GM12872 (cell line): ENCODE measurements around the gene PPP1CC.

ENCODE experiments used
- CTCF ChIP-seq: IDR thresholded peaks from 3 replicates; pipeline ENCODE4 v1.5.1; 2011; ENCODE audit warnings: low read depth, mild to moderate bottlenecking, low read length, moderate library complexity; ENCODE audit not compliant: insufficient read depth

Gene PPP1CC

DNA sequence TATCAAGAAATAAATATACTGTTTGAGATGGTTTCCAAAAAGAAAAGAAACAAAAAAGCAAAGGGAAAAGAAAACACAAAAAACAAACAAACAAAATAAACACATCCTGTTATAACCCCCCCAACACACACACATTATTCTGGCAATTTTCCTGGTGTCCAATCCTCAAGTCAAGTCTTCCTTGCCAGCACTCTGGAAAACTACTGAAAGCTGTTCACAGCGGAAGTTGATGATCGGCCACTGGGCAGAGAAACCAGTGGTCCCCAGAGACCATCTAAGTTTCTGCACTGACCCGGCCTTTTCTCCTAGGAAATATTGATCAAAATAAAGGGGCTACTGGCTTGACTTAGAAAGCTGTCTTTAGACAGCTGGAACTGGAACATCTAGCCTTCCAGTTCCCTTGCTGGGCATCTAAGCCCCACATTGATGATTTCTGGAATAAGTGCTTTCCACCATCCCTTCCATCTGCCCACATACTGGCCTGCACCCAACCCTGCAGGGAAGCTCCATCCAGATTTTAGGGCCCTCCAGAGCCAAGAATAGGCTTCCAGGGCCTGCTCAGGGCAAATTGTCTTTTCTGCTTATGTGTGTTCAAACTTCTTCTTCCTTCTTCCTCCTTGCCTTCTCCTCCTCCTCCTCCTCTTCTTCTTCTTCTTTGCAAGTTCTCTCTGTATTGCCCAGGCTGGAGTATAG is 11.6 kb upstream of the PPP1CC start:
- no peak for TF ChIP-seq CTCF

GRCh38 chr12:110750784-110751461 is 8.2 kb upstream of the PPP1CC start:
- TF ChIP-seq CTCF: no peak

DNA sequence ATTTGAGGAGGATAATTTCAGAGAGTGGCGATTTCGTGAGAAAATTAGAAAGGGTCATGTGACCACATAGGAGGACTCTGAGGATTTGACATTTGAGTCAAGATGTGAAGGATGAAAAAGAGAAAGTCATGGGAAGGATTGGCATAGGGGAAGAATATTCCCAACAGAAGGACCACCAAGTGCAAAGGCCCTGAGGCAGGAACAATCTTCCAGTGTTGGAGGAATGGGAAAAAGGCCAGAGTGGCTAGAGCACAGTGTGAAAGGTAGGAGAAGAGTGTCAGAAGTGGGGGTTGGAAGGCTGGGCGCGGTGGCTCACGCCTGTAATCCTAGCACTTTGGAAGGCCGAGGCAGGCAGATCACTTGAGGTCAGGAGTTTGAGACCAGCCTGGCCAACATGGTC is 3.9 kb upstream of the PPP1CC start:
- no peak for TF ChIP-seq CTCF

- TF ChIP-seq CTCF: no peak
Measured at GRCh38 chr12:110745542-110746284, 3.0 kb upstream of the PPP1CC start.

DNA sequence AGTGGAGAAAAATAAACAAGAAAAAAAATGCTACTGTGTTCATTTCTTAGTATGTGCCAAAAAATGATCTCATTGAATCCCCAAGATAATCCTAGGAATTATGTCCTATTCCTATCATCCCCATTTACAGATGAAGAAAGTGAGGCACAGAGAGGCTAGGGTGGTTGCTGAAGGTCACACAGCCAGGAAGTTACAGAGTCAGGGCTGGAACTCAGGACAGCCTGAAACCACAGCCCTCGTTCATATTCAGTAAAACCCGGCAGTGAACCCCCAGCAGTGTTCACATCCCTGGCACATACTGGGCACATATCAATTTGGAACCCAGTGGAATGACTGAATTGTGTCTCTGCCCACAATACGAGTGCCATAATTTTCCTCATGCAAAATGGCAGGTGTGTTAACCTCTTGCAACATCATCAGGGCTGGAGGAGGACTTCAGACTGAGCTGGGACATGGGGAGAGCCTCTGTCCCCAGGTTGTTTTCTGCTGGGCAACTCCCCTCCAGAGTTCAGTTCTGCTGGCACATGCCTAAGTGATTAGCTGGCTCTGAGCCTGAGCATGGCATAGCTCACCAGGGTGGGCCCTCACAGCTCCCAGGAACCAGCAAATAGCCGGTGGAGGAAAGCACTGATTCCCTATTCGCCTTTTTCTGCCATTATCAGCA is 2.0 kb upstream of the PPP1CC start:
- no peak for TF ChIP-seq CTCF

- TF ChIP-seq CTCF: no peak
Measured at GRCh38 chr12:110744151-110744571, 1.5 kb upstream of the PPP1CC start.

DNA sequence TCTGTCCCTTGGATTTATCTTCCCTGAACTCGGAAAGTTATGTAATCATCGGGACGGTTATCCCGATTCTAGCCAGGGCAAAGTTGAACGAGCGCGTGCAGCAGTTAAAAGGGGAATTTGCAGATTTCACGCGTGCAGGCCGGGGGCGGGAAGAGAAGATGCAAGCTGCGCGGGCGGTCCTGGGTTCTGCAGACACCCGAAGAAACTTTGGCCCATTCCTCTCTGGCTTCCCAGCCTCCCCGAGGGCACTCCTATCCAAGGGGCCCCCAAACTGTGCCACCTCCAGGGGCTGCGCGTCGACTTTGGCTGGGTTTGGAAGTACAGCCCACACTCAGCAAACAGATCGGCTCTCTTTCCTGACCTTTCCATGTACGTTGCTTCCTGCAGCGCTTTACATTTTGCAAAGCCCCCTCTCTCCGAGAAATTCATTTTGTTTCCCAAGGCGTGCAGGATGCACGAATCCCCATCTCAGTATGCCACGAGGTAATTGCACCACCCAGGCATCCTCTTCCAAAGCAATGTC is 941 bp upstream of the PPP1CC start:
- TF ChIP-seq CTCF: no peak
